ENCODE results near the gene FAM151A.
"Not testable (repeated sequence)": the region's sequence is repeated elsewhere in the genome, so short reads cannot be mapped to it uniquely, and the experiment has no call there.

FAM151A gene

DNA sequence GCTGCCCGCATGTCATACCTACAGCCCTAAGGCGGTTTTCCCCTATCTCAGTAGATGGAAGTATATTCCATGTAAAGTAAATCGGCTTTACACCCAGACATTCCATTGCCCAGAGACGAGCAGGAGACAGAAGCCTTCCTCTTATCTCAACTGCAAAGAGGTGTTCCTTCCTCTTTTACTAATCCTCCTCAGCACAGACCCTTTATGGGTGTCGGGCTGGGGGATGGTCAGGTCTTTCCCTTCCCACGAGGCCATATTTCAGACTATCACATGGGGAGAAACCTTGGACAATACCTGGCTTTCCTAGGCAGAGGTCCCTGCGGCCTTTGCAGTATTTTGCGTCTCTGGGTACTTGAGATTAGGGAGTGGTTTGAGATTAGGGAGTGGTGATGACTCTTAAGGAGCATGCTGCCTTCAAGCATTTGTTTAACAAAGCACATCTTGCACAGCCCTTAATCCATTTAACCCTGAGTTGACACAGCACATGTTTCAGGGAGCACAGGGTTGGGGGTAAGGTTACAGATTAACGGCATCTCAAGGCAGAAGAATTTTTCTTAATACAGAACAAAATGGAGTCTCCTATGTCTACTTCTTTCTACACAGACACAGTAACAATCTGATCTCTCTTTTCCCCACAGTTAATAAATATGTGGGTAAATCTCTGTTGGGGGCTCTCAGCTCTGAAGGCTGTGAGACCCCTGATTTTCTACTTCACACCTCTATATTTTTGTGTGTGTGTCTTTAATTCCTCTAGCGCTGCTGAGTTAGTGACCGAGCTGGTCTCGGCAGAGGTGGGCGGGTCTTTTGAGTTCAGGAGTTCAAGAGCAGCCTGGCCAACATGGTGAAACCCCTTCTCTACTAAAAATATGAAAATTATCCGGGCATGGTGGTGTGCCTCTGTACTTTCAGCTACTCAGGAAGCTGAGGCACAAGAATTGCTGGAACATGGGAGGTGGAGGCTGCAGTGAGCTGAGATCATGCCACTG lies 13.4 kb upstream of the FAM151A start:
- not testable (repeated sequence) for DNase-seq

DNA sequence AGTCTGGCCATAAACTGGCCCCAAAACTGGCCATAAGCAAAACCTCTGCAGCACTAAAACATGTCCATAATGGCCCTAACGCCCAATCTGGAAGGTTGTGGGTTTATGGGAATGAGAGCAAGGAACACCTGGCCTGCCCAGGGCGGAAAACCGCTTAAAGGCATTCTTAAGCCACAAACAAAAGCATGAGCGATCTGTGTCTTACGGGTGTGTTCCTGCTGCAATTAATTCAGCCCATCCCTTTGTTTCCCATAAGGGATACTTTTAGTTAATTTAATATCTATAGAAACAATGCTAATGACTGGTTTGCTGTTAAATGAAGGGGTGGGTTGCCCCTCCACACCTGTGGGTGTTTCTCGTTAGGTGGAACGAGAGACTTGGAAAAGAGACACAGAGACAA lies 12.5 kb upstream of the FAM151A start:
- DNase-seq, result not testable (repeated sequence)

- no peak for DNase-seq
Observed at GRCh38 chr1:54627196-54627595, 3.9 kb upstream of the FAM151A start.

GRCh38 chr1:54624466-54625464 lies 1.4 kb upstream of the FAM151A start:
- DNase-seq, result no peak

GRCh38 chr1:54619749-54620148 lies 3.6 kb downstream of the FAM151A start:
- no peak for DNase-seq

- DNase-seq, result no peak
Observed at GRCh38 chr1:54615531-54616279, 7.6 kb downstream of the FAM151A start.

GRCh38 chr1:54614563-54614962 lies 8.8 kb downstream of the FAM151A start:
- DNase-seq, result no peak

DNA sequence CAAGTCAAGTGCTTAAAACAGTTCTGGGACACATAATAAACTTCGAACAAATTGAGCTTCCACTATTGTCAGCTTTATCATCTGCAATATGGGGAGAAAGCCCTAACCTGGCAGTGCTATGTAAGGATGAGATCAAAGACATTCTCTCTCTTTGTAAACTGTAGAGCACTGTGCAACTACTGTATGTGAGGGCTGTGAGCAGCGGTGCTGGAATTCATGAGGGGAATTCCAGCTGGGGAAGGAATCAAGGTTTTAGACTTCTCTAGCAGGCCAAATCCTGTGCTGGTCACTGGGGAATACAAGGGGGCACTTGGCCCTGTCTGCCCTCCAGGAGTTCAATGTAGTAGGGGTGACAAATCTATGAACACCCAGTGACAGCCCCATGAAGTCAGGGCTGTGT lies 9.3 kb downstream of the FAM151A start:
- no peak for DNase-seq

DNA sequence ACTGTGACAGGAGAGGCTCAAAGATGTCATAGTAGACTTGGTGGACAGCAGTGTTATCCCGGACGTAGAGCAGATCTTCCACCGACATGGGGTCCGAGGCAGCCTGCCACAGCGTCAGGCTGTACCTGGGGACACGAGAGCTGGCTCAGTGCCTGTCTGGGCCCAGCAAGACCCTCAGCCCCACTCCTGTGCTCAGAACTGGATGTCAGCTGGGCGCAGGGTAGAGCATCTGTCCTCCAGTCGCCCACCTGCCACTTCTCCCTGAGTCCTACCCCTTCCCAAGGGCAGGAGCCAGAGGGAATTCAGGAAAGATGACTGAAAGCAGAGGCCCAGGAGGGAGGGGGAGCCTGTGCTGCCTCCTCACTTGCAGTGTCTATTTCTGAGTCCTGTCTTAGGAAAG lies 11.7 kb downstream of the FAM151A start:
- no peak for DNase-seq

DNA sequence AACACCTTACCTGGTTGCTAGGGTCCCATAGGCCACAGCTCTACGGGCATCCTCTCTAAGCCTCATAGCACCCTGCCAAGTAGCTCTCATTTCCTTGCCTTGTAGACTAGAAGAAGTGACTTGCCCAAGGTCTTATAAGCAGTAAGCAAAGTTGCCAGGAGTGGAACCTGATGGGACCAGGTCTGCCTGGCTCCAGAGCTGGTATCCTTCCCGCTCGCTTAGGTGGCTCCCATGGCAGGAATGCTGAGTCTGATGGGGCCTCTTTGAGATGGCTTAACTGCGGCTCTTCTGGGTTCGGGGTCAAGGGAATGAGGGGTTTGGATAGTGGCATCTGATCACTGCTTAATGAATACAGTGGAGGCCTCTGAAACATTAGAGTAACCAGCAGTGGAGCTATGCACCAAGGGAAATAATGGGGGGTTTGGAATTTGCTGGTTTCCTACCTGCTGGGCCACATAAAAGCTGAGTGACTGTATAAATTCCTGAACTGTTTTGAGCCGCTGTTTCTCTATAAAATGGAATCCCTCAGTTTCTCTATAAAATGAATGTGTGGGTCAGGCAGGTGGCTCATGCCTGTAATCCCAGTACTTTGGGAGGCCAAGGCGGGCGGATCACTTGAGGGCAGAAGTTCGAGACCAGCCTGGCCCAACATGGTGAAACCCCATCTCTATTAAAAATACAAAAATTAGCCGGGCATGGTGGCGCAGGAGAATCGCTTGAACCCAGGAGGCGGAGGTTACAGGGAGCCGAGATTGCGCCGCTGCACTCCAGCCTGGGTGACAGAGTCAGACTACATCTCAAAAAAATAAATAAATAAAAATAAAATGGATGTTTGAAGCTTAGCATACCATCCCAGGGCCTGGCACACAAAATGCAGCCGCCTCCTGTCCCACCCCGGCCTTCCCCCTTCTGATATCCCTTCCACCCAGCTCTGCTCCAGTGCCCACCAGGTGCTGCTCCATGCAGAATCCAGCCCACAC lies 12.4 kb downstream of the FAM151A start:
- DNase-seq, result no peak

DNA sequence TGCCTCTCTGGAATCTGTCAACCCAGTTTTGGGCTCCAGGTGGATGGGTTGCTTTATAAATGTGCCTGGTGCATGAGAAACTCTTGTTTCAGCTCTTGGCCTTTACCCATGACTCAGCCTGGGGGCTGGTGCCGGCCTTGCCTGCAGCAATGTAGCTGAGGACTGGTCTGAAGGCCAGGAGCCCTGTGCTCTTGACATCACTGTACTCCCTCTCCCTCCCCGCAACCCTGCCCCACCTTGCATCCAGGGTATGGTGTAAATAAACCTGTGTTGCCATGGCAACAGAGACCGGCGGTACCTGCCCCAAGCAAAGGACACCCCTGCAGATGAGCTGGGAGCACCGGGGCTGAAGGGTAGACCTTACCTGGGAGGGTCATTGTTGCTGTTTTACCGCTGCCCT lies 13.3 kb downstream of the FAM151A start:
- DNase-seq, result no peak

- no peak for DNase-seq
Observed at GRCh38 chr1:54609301-54609921, 13.9 kb downstream of the FAM151A start.

GRCh38 chr1:54608566-54609230 lies 14.6 kb downstream of the FAM151A start:
- DNase-seq, result no peak

DNA sequence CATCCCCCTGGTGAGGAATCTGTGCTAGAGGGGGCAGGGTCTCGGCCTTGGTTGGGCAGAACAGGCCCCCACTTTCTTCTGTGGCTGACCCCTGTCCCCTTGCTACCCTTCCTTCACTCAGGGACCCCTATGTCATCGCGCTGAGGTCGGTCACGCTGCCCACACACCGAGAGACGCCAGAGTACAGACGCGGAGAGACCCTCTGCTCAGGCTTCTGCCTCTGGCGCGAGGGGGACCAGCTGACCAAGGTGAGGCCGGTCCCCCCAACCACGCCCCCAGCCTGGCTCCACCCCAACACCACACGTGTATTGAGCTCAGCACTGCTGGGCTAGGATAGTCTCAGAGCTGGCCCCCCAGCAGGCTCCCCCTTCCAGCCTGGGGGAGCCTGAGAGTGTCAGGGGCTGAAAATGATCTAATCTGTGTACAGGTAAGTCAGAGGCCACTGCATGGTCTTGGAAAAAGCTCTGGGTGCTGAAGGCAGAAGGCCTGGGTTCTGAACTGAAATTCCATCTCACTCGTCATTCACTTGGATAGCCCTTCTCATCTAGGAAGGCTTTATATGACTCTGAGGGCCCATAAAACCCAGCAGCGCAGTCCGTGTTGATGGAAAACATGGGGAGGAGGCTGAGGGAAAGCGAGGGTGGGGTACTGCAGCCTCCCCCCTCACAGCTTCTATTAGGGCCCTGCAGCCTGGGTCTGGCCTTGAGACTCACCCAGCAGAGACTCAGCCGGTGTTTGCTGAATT lies 15.3 kb downstream of the FAM151A start:
- no peak for DNase-seq

- no peak for DNase-seq
Observed at GRCh38 chr1:54606990-54607325, 16.4 kb downstream of the FAM151A start.

GRCh38 chr1:54606096-54606989 lies 17.0 kb downstream of the FAM151A start:
- no peak for DNase-seq

- DNase-seq, result no peak
Observed at GRCh38 chr1:54604572-54605370, 18.6 kb downstream of the FAM151A start.

GRCh38 chr1:54604051-54604450 lies 19.3 kb downstream of the FAM151A start:
- DNase-seq, result no peak

Data from HCEC 1CT (cell line).